Gastrocnemius medialis (tissue), 4 donors: ENCODE measurements around the gene THOP1. TPM values are rescaled to one million over a fixed set of nuclear protein-coding genes. Genes with fewer than 3 reads are reported as not detected.

ENCODE experiments used
- ATAC-seq, 2 donors: fragments of 150-250 bp; one replicate each; pipeline ENCODE4 v1.9.1; 2016
- DNase-seq, 2 donors: peaks; one replicate each; pipeline ENCODE4 v3.0.0-alpha.2; 2019
- H3K27ac ChIP-seq, 4 donors: fragments of 200-600 bp; sonication (generic); 1 replicate in 1 of 4; 2 replicates in 3 of 4; pipeline ENCODE4 v1.5.1; 2016 to 2018; ENCODE audit warnings: mild to moderate bottlenecking in 2 of 4, moderate library complexity in 1 of 4
- H3K27me3 ChIP-seq, 3 donors: fragments of 200-600 bp; sonication (generic) in 2 of 3; 1 replicate in 1 of 3; 2 replicates in 2 of 3; pipeline versions ENCODE4 v1.5.1 to v1.6.0; 2016 to 2019; ENCODE audit warnings: mild to moderate bottlenecking in 1 of 3, moderate library complexity in 1 of 3
- H3K36me3 ChIP-seq, 2 donors: fragments of 200-600 bp; sonication (generic) in 1 of 2; one replicate each; pipeline ENCODE4 v1.5.1; 2017 to 2018
- H3K4me1 ChIP-seq, 2 donors: fragments of 200-600 bp; sonication (generic) in 1 of 2; one replicate each; pipeline ENCODE4 v1.5.1; 2016 to 2017; ENCODE audit warnings: mild to moderate bottlenecking in 2 of 2
- H3K4me3 ChIP-seq, 4 donors: fragments of 200-600 bp; sonication (generic) in 3 of 4; 1 replicate in 1 of 4; 2 replicates in 3 of 4; pipeline ENCODE4 v1.5.1; 2016 to 2019; ENCODE audit warnings: mild to moderate bottlenecking in 2 of 4
- H3K9me3 ChIP-seq, 3 donors: fragments of 200-600 bp; sonication (generic) in 2 of 3; 1 replicate in 1 of 3; 2 replicates in 2 of 3; pipeline ENCODE4 v1.5.1; 2016 to 2019
- POLR2A ChIP-seq, 2 donors: fragments of 450-650 bp; IDR thresholded peaks; one replicate each; pipeline ENCODE4 v1.6.1; 2017; ENCODE audit warnings: antibody characterized with exemption in 2 of 2, mild to moderate bottlenecking in 2 of 2, moderate library complexity in 2 of 2
- in situ Hi-C, 4 donors: fragments of 200-750 bp; cut with MboI; loops; one replicate each; pipeline versions ENCODE4 v1.15.0 to v1.8.0; 2017; ENCODE audit warnings: low sequenced_read_pairs in 4 of 4
- intact Hi-C: fragments of 100-400 bp; cut with DNase I; formaldehyde crosslinking; loops from one replicate; pipeline ENCODE4 v1.15.1; 2023; ENCODE audit warnings: low total_unique reads
- total RNA-seq, 4 donors: library from RNA; depleted of rRNA; stranded (reverse); fragments of >200 nt; gene quantifications; one replicate each; pipeline versions ENCODE4 v1.1.0 to v1.2.3, GENCODE V29; 2016
- TF ChIP-seq, protein P1 (sequence below), 5 experiments: fragments of 450-650 bp in 3 of 5; fragments of 200-600 bp in 2 of 5; sonication (generic) in 2 of 5; IDR thresholded peaks in 4 of 5; conservative IDR thresholded peaks in 1 of 5; 1 replicate in 4 of 5; 2 replicates in 1 of 5; pipeline ENCODE4 v1.5.1; 2016 to 2019; ENCODE audit warnings: antibody characterized with exemption in 5 of 5, mild to moderate bottlenecking in 3 of 5, moderate library complexity in 3 of 5

Gene THOP1
- total RNA-seq, 4 donors from 2014 or later, result 31.5 to 114 (median 73.0) TPM

DNA sequence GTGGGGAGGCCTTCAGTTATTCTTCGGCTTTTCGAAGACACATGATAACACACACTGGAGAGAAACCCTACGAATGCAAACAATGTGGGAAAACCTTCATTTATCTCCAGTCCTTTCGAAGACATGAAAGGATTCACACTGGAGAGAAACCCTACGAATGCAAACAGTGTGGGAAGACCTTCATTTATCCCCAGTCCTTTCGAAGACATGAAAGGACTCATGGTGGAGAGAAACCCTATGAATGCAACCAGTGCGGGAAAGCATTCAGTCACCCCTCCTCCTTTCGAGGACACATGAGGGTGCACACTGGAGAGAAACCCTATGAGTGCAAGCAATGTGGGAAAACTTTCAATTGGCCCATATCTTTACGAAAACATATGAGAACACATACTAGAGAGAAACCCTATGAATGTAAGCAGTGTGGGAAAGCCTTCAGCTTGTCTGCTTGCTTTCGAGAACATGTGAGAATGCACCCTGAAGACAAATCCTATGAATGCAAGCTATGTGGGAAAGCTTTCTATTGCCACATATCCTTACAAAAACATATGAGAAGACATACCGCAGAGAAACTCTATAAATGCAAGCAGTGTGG is 67.8 kb downstream of the THOP1 start:
- ATAC-seq, result no peak
- intact Hi-C loops, result no loop called here
- Histone ChIP-seq H3K36me3 (peaks cover 9 to 57% of the 10 kb centered on the region in 2 donors), H3K9me3 (peaks cover 0 to 74% (median 26%) of the 10 kb centered on the region in 3 donors), H3K27me3 (no peaks in the 10 kb centered on the region), H3K4me1 (no peaks in the 10 kb centered on the region), H3K4me3 (peak overlapping the region in 1 of 4 donors; percentile 20), H3K27ac (no peak overlapping the region)
- no peak for DNase-seq
- in situ Hi-C loops, result no loop called here
- TF ChIP-seq POLR2A (IDR thresholded peaks at IDR 0.05), result no peak
- TF ChIP-seq, protein P1, sequence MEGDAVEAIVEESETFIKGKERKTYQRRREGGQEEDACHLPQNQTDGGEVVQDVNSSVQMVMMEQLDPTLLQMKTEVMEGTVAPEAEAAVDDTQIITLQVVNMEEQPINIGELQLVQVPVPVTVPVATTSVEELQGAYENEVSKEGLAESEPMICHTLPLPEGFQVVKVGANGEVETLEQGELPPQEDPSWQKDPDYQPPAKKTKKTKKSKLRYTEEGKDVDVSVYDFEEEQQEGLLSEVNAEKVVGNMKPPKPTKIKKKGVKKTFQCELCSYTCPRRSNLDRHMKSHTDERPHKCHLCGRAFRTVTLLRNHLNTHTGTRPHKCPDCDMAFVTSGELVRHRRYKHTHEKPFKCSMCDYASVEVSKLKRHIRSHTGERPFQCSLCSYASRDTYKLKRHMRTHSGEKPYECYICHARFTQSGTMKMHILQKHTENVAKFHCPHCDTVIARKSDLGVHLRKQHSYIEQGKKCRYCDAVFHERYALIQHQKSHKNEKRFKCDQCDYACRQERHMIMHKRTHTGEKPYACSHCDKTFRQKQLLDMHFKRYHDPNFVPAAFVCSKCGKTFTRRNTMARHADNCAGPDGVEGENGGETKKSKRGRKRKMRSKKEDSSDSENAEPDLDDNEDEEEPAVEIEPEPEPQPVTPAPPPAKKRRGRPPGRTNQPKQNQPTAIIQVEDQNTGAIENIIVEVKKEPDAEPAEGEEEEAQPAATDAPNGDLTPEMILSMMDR (IDR thresholded peaks at IDR 0.05 in 4 of 5, conservative IDR thresholded peaks at IDR 0.05 in 1 of 5), result no peak

DNA sequence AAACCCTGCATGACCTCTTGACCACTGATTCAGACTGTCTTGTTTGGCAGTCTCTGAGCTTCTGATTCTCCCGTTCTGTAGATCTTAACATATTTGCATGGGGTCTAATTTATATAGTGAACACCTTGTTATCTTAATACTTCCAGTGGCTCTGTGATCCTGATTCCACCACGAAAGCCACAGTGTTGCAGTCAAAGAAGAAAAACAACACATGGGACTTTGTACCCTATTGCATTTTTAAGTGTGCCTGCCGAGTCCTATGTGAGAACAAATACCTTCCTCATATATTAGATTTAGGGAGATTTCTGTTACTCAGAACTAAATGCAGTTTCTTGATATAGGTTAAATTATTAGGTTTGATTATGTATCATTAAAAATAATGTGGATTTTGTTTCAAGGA is 69.5 kb downstream of the THOP1 start:
- no peaks in the 10 kb centered on the region for H3K27me3 ChIP-seq
- peaks cover 0 to 65% (median 26%) of the 10 kb centered on the region in 3 donors for H3K9me3 ChIP-seq
- no peak overlapping the region for H3K27ac ChIP-seq
- in situ Hi-C loops, result no loop called here
- intact Hi-C loops, result no loop called here
- H3K36me3 ChIP-seq, result peaks cover 9 to 67% of the 10 kb centered on the region in 2 donors
- no peak for DNase-seq
- H3K4me3 ChIP-seq, result no peak overlapping the region
- H3K4me1 ChIP-seq, result no peaks in the 10 kb centered on the region
- ATAC-seq, result no peak
- TF ChIP-seq POLR2A (IDR thresholded peaks at IDR 0.05), result no peak
- TF ChIP-seq, protein P1 (IDR thresholded peaks at IDR 0.05 in 4 of 5, conservative IDR thresholded peaks at IDR 0.05 in 1 of 5), result no peak

DNA sequence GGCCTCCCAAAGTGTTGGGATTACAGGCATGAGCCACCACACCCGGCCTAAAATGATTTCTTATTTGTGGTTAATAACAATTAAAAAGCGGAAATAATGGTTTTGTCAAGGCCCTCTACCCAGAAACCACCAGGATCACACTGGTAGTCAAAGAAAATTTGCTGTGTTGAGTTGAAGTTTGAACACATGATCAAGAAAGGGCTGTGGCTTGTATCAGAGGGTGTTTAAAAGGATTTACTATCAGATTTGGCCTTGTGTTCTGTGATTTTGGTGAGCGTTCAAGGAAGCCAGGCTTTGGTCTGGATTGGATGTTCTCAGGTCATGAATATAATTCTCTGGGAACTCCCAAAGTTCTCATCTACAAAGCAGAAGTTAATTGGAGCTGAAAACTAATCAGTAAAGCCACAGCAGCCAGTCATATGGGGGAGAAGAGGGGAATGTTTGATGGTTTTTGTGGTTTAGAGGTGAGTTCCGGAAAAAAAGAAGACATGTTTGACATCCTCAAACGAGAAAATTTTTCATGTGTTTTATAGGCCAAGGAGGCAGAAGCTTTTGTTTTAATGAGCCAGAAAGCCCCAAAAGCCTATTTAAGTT is 71.3 kb downstream of the THOP1 start:
- Histone ChIP-seq H3K27ac (no peak overlapping the region), H3K9me3 (peaks cover 0 to 59% (median 26%) of the 10 kb centered on the region in 3 donors), H3K27me3 (no peaks in the 10 kb centered on the region), H3K4me1 (no peaks in the 10 kb centered on the region), H3K36me3 (peaks cover 9 to 52% of the 10 kb centered on the region in 2 donors), H3K4me3 (no peak overlapping the region)
- intact Hi-C loops, result no loop called here
- DNase-seq (no peak), ATAC-seq (no peak)
- TF ChIP-seq, protein P1 (IDR thresholded peaks at IDR 0.05 in 4 of 5, conservative IDR thresholded peaks at IDR 0.05 in 1 of 5), result no peak
- no peak for TF ChIP-seq POLR2A (IDR thresholded peaks at IDR 0.05)
- in situ Hi-C loops, result no loop called here

DNA sequence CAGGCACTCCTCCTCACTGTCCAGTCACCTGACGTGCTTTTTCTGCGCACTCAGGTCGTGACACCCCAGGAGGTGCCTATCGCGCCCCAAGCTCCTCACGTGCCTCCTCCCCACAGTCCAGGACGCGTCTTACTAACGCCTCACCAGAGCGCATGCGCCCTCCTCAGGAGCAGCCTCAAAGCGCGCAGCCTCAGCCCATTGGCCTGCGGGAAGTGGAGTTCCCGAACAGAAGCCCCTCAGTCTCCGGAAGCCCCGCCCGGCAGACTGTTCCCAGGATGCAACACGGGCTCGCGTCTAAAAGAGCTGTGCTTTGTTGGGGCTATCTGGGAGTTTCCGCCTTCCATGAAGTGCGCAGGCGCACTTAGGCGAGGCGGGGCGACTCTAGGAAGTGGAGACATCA is 73.6 kb downstream of the THOP1 start:
- Histone ChIP-seq H3K9me3 (peaks cover 0 to 36% (median 9%) of the 10 kb centered on the region in 3 donors), H3K27ac (no peak overlapping the region), H3K36me3 (peaks cover 3 to 29% of the 10 kb centered on the region in 2 donors), H3K27me3 (no peaks in the 10 kb centered on the region), H3K4me1 (no peaks in the 10 kb centered on the region), H3K4me3 (no peak overlapping the region)
- DNase-seq (no peak), ATAC-seq (no peak)
- intact Hi-C loops, result no loop called here
- TF ChIP-seq POLR2A (IDR thresholded peaks at IDR 0.05), result no peak
- TF ChIP-seq, protein P1 (IDR thresholded peaks at IDR 0.05 in 4 of 5, conservative IDR thresholded peaks at IDR 0.05 in 1 of 5), result no peak
- in situ Hi-C loops, result no loop called here
